ENCODE data around the gene GOLT1A.

DNA sequence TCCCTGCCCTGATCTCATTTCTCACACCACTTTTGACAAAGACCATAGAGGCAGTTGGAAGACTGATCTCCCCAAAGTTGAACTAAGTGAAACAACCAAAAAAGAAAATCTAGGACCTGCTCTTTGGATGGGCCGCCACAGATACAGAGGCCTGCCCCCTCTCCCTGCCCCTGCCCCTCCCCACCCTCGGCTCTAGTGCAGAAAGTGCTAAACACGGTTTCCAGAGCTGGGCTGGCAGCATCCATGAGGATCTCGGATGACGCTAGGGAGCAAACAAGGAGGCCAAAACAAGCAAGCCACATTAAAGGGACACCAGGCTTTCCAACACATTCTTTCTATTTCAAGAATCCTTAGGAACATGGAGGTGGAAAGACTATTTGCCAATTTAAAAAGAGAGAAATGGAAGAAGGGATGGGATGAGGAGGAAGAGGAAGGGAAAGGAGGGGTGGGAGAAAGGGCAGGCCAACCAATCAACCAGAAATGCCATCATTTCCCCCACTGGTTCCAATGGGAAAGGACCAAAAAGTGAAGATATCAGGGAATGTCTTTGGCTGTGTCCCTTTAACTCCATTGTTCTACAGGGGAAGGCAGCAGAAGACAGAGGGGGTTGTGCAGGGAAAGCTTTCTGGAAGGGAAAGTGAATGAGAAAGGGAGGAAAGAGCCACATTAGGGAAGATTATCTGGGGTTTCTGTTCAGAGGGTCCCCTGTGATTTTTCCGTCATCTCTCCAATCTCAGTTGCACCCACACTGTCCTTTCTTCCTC, 38.3 kb upstream of the GOLT1A start:
- TF ChIP-seq RAD21 (conservative IDR thresholded peaks at IDR 0.05) (no peak), POLR2AphosphoS5 (IDR thresholded peaks at IDR 0.05) (no peak), SMC3 (conservative IDR thresholded peaks at IDR 0.05; ENCODE audit: poor library complexity) (no peak), MXI1 (conservative IDR thresholded peaks at IDR 0.05; ENCODE audit: poor library complexity, severe bottlenecking) (no peak), EZH2 (IDR thresholded peaks at IDR 0.05; ENCODE audit: borderline replicate concordance, insufficient read depth, low read length, poor library complexity, severe bottlenecking) (no peak), TAF1 (IDR thresholded peaks at IDR 0.05; ENCODE audit: low read depth) (no peak)
- TF ChIP-seq, protein P1, sequence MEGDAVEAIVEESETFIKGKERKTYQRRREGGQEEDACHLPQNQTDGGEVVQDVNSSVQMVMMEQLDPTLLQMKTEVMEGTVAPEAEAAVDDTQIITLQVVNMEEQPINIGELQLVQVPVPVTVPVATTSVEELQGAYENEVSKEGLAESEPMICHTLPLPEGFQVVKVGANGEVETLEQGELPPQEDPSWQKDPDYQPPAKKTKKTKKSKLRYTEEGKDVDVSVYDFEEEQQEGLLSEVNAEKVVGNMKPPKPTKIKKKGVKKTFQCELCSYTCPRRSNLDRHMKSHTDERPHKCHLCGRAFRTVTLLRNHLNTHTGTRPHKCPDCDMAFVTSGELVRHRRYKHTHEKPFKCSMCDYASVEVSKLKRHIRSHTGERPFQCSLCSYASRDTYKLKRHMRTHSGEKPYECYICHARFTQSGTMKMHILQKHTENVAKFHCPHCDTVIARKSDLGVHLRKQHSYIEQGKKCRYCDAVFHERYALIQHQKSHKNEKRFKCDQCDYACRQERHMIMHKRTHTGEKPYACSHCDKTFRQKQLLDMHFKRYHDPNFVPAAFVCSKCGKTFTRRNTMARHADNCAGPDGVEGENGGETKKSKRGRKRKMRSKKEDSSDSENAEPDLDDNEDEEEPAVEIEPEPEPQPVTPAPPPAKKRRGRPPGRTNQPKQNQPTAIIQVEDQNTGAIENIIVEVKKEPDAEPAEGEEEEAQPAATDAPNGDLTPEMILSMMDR (IDR thresholded peaks at IDR 0.05; ENCODE audit: poor library complexity, severe bottlenecking), result no peak
- TF ChIP-seq, protein P2, sequence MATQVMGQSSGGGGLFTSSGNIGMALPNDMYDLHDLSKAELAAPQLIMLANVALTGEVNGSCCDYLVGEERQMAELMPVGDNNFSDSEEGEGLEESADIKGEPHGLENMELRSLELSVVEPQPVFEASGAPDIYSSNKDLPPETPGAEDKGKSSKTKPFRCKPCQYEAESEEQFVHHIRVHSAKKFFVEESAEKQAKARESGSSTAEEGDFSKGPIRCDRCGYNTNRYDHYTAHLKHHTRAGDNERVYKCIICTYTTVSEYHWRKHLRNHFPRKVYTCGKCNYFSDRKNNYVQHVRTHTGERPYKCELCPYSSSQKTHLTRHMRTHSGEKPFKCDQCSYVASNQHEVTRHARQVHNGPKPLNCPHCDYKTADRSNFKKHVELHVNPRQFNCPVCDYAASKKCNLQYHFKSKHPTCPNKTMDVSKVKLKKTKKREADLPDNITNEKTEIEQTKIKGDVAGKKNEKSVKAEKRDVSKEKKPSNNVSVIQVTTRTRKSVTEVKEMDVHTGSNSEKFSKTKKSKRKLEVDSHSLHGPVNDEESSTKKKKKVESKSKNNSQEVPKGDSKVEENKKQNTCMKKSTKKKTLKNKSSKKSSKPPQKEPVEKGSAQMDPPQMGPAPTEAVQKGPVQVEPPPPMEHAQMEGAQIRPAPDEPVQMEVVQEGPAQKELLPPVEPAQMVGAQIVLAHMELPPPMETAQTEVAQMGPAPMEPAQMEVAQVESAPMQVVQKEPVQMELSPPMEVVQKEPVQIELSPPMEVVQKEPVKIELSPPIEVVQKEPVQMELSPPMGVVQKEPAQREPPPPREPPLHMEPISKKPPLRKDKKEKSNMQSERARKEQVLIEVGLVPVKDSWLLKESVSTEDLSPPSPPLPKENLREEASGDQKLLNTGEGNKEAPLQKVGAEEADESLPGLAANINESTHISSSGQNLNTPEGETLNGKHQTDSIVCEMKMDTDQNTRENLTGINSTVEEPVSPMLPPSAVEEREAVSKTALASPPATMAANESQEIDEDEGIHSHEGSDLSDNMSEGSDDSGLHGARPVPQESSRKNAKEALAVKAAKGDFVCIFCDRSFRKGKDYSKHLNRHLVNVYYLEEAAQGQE (IDR thresholded peaks at IDR 0.05; ENCODE audit: borderline replicate concordance), result no peak

All from neural cell (in vitro differentiated cells).